Limb (tissue), 2 donors: ENCODE measurements around the gene ISCA2.
"Not testable (repeated sequence)": the region's sequence is repeated elsewhere in the genome, so short reads cannot be mapped to it uniquely, and the experiment has no call there.

Experiments
- DNase-seq, 2 donors: peaks; one replicate each; pipeline ENCODE4 v3.0.0-alpha.2; 2016; ENCODE audit errors: extremely low spot score in 2 of 2

Gene ISCA2

DNA sequence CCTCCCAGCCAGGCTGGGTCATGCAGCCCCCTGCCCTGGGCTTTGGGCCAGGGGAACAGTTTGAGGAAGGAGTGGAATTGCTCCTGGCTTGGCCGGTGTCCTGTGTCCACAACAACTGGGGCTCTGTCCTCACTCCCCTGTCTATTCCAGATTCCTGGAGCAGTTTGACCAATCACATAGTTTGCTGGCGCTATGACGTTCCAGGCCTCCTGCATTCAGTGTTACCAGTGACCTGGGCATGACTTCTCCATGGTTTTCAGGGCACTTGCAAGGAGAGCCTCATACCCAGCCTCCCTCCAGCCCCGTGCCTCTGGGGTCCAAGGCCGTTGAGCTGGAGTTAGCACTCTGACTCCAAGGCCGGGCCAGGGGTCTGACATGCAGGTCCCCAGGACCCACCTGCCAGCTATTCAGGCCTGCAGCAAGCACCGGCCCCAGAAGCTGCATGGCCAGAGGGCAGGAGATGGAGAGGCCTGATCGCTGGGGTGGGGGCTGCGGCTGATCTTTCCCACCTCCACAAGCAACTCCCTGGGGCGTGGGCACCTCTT, 34.2 kb downstream of the ISCA2 start:
- no peak for DNase-seq

- DNase-seq = no peak
Observed at GRCh38 chr14:74528406-74528805, 34.8 kb downstream of the ISCA2 start.

- no peak for DNase-seq
Observed at GRCh38 chr14:74528886-74529285, 35.3 kb downstream of the ISCA2 start.

DNA sequence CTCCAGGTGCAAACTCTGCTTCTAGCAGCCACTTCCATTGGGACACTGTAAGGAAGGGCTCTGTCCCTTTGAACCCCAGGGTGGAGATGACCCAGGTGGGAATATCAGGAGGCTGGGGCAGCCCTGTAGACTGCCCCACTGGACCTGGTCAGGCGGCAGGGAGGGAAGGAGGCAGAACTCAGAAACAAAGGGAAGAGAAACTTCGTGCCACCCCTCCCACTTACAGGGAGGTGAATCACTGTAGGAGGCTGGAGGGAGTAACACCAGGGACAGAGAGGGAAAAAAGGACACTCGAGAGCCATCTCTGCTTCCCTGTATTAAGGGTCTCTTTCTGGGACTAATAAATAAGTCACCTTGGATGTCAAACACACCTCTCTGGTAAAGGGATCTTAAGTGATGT, 37.4 kb downstream of the ISCA2 start:
- DNase-seq = no peak

GRCh38 chr14:74531467-74531866, 37.9 kb downstream of the ISCA2 start:
- DNase-seq = no peak

DNA sequence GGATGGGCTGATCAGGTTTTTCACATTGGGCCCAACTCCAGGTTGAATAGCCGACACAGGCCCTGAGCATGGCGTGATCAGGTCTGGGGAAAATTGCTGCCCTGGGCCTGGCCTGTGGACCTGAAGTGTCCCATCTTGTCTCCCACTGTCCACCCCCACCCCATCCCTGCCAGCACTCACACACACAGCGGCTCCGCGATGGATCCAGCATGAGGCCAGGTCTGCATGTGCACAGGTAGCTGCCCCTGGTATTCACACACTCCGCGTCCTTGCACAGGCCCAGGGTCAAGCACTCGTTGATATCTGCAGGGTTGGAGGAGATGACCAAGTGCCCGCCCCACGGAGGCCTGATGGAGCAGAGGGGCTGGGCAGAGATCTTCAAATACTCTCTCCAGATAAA, 38.7 kb downstream of the ISCA2 start:
- DNase-seq = no peak

DNA sequence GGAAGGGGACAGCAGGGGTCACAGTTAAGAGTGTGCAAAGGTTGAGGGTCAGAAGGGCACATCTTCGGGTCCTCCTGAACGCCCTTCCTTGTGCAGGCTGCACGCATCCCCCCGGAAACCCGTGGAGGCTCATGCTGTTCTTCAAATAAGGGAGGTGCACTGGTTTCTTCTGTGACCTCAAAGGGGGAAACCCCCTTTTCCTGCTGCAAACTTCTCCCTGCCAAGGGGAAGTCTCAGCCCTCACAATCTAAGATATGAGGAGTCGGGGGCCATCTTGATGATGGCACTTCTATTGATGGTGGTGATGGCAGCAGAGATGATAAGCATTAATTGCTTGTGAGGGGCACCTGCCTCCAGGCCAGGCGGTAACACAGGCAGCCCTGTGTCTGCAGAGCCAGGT, 40.0 kb downstream of the ISCA2 start:
- DNase-seq = no peak

DNA sequence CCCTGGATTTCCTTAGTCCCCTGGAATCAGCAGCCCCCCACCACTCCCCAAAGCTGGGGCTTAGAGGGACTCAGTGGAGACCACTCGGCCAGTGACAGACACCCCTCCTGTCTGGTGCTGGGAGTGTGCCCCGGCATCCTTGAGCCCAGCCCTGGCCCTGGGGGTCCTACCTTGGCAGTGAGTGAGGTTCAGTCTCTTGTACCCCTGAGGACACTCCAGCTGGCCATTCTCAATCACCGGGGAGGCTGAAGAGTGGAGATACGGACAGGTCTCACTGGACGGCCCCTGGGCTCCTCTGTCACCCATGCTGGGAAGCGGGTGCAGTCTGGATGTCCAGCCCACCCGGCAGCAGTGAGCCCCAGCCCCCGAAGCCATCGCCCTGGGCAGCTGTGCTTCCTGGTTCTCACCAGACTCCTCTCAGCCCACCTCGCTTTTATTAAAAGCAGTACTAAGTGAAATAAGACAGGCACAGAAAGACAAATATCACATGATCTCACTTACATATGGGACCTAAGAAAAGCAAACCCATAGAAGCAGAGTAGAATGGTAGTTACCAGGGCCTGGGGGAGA, 42.3 kb downstream of the ISCA2 start:
- DNase-seq = no peak

DNA sequence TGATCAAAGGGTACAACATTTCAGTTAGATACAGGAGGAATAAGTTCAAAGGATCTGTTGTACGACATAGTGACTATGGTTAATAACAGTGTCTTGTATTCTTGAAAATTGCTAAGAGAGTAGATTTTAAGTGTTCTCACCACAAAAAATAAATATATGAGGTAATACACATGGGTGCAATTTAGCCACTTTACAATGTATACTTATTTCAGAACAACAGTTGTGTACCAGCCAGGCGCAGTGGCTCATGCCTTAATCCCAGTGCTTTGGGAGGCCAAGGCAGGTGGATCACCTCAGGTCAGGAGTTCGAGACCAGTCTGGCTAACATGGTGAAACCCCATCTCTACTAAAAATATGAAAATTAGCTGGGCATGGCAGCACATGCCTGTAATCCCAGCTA, 42.8 kb downstream of the ISCA2 start:
- DNase-seq = not testable (repeated sequence)

DNA sequence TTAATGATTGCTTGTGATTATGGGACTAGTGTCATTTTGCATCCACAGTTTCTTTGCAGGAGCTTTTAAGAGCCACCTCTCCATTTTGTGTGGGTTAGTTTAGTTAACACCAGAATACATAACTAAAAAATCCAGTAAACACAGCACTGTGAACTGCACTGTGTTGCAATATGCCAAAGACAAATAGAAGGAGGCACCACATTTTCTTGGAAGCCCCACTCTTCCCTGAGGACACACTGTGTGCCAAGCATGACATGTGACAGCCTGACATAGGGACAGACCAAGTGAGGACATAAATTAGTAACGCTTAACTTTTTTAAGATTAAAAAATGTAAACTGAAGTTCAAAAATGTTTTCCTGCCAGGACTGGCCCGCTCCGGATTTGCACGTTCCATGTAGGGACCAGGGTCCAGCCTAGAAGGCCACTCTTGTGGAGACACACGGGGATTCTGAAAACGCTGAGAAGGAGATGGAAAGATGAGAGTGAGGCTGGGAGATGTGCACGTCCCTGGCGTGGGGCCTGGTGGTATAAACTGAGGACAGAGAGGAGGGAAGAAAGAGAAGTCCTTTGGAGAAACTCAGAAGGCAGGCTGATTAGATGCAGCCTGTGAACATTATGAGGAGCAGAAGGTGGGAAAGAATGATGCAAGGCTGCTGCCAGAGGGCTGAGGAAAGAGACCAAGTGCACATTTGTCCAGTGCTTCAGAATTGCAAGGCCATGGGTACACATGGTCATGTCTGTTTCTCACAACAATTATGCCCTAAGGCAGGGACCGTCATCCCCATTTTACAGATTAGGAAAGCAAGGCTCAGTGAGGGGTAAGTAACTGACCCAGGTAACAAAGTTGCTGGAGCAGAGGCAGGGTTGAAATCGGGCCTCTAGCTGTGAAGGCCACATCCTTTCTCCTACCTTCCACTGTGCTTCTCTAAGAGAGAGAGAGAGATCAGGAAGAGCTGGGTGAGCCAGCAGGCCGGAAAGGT, 45.1 kb downstream of the ISCA2 start:
- no peak for DNase-seq

- no peak for DNase-seq
Observed at GRCh38 chr14:74539503-74539902, 45.9 kb downstream of the ISCA2 start.

DNA sequence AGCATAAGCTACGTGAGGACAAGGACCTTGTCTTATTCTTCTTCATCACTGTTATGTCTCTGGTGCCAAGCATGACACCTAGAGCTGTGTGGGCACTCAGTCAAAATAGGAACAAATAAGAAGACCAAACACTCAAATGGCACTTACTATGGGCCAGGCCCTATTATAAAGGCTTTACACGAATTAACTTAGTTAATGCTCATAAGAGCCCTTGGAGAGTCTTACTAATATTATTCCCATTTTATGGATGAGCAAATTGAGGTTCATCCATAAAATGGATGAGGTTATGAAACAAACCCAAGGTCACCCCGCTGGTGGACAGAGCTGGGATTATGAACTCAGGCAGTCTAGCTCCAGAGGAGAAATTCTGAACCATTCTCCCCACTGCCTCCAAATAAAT, 47.7 kb downstream of the ISCA2 start:
- DNase-seq = no peak

- no peak for DNase-seq
Observed at GRCh38 chr14:74542056-74542685, 48.6 kb downstream of the ISCA2 start.

GRCh38 chr14:74543771-74544438, 50.3 kb downstream of the ISCA2 start:
- no peak for DNase-seq

DNA sequence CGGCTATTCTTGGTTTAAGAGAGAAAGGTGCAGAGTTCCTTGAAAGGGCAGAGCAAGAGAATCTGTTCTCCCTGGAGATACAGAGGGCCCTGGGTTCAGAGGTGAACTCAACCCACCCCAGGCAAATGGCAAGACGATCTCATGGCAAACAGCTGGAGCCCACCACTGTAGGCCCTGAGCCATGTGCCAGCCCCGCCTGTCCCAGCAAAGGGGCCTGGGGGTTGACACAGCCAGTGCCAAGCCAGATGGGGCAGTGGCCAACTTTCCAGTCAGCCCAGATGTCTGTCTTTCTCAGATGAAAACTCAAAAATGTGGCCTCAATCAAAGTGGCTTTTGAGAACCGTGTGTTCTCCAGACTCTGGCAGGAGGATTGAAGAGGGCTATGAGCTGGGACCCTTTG, 51.8 kb downstream of the ISCA2 start:
- no peak for DNase-seq

DNA sequence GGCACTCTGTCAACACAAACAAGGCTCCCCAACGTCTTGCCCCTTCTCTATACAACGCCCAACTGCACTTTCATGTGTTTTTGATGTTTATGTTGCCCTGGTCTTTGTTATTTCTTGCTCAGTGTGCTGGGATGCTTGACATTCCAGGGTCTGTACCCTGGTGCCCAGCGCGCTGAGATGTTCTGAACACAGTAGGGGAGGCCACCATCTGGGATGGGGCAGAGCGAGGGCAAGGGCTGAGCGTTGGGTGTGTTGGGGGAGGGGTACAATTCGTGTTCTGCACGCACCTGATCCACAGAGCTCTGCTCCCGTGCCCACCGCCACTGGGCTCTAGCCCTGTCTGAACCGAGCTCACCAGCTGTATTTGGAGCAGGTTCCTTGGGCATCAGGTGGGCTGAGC, 52.9 kb downstream of the ISCA2 start:
- DNase-seq = no peak
